NCI-H2171 treated with DMSO at 0.1 percent for 48 hours (cell line): ENCODE results near the gene TNFSF8.

Experiments used
- DNase-seq: peaks from one replicate; lab custom pipeline; 2025; lab: John Stamatoyannopoulos, UW

The TNFSF8 gene, protein sequence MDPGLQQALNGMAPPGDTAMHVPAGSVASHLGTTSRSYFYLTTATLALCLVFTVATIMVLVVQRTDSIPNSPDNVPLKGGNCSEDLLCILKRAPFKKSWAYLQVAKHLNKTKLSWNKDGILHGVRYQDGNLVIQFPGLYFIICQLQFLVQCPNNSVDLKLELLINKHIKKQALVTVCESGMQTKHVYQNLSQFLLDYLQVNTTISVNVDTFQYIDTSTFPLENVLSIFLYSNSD

DNA sequence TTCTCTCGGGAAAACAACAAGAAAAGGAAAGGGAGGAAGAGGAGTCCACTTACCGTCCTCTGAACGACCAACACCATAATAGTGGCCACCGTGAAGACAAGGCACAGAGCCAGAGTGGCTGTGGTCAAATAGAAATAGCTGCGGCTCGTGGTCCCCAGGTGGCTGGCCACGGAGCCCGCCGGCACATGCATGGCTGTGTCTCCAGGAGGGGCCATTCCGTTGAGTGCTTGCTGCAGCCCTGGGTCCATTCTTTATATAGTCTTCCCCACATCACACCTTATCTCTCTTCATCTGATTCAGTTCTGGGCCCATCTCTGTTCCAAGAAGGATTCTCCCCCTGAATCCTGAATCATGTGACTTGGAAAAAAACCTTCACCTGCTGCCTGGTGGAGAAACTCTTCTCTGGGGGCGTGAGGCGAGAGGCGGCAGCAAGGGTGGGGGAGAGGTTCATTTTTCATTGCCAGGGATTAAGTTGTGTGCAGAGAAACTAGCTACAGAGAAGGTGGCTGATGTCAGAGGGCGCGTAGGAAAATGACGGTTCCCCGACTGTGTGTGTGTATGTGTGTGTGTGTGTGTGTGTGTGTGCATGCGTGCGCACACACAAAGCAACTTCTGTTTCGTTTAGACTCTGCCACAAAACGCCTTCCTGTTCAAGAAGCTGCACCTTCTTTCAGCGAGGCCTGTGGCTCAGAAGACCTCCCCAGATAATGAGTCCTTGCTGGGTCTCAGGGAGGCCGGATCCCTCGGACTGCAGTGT lies at the start of gene TNFSF8:
Gene TNFSF8 (minus strand): TSS at position 536 of the 757 bp plus-strand sequence. CDS start 288 bp downstream, at position 248.
- no peak for DNase-seq

DNA sequence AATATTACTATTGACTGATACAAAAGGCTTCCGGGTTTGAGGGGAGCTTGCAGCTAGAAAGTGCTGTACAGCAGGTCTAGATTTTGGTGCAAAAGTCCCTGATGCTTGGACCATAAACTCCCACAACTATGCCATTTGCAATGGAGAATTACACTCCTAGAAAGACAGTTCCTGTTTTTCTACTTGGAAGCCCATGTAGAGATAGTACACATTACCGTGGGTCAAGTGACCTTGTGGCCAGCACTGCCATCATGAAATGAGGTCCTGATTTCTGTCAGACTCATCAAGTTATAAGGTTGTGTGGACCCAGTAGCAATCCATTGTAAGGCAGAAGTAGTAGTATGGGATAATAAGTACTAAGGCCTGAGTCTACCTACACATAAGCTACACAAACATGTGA lies 42.8 kb upstream of the TNFSF8 start:
- DNase-seq: no peak

DNA sequence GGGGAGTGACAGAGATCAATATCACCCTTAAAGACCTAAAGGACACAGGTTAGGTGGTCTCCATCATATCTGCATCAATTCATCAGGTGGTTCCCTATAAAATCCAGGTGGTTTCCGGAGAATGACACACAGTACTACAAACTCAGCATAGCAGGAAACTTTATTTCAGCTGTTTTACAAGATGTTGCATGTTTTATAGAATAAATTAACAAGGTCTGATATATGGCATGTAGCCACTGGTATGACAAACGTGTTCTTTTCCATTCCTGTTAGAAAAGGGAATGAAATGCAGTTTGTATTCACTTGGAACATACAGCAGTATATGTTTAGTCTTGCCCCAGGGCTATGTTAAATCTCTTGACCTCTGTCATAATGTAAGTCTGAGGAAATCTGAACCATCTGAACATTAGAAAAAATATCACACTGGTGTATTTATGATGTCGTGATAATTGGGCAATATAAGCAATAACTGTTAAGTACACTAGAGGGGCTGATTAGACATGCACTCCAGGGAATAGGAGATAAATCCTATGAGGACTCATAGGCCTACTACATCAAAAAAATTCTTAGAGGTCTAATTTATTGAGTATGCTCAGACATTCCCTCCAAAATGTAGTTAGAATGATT lies 42.2 kb upstream of the TNFSF8 start:
- no peak for DNase-seq

DNA sequence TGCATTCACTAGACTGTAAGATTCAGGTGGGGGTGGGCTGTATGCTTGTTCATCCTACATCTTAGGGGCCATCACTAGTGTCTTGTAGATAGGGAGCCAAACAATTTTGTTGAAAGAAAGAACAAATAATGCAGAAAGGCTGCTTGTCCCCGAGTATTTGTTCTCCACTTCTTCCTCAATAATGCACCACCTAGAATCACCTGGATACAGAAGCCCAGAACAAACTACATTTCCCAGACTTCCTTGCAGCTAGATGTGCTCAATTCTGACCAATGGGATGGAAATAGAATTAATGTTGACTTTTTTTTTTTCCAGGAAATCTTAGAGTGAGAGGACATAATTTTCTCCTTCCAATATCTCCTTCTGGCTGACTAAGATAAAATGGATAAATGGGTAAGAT lies 38.9 kb upstream of the TNFSF8 start:
- DNase-seq: no peak

DNA sequence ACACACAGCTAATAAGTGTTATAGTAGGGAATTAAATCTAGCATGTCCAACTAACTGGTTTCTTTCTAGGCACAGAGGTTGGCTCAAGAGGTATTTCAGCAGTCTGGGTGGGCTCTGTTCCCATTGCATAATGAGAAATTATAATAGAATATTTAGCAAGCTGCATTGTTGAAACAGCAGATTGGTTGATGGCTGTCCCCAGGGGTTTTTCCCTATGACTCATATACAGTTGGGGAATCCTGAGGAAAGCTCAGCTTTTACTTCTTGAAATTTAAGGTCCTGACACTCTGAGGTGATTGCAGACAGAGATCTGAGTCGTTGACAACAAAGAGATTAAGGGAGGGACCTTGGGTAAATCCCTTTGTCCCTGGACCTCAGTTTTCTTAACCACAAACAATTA lies 38.3 kb upstream of the TNFSF8 start:
- DNase-seq: peak; percentile 5

DNA sequence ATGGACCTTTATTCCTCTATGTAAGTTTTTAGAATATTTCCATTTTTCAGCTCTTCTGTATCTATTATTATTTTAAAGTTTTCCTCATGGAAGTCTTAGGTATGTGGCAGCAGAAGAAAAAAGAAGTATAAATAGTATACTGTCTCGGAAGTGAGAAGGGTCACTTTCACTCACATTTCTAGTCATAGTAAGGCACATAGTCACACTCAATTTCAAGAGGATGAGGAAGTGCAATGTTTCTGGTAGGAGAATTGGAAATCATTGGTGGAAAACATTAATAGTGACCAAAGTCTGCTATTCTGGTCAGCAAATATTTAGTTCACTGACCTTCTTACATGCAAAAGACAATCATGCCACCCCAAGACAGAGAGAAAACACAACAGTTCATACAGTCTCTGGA lies 35.2 kb upstream of the TNFSF8 start:
- no peak for DNase-seq

DNA sequence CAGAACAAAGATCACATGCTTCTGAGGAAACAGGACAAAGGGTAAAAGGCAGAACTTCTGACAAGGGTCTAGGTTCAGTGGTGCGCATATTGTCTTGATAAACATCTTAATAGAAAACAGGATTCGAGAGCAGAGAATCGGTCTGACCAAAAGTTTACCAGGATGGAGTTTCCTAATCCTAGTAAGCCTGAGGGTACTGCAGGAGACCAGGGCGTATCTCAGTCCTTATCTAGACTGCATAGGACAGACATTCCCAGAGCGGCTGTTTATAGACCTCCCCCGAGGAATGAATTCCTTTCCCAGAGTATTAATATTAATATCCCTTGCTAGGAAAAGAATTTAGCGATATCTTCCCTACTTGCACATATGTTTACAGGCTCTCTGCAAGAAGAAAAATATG lies 32.4 kb upstream of the TNFSF8 start:
- DNase-seq: no peak

DNA sequence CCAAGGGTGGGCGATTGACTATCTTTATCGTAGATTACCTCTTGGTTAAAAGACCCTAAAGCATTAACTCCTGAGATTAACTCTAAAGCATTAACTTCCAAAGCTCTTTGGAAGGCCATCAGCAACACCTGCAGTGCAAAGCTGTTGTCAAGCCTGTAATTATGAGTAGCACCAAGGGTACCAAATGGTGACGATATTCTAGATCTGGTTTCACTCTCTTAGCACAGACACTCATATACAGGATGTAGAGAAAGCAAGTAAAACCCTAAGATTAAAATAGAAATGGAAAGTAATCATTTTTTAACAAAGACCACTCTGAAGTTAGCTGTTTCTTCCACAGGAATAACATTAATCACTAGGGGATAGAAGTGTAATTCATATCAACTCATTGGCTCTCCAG lies 29.9 kb upstream of the TNFSF8 start:
- no peak for DNase-seq

DNA sequence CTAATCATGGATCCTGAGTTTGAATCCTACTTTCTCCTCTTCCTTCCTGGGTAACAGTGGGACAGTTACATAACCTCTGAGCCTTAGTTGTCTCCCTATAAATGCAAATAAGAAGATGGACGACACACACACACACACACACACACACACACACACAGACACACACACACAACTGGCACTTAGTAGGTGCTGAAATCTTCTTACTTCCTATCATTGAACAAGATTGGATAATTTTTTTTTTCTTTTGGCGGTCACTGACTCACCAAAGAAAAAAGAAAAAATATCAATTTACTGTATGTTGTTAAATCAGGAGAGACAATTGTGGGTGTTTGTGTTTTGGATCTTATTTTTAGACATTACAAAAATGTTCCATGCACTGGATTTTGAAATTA lies 28.4 kb upstream of the TNFSF8 start:
- no peak for DNase-seq

- DNase-seq: no peak
These were observed 27.8 kb upstream of the TNFSF8 start for GRCh38 chr9:114958021-114958843.

DNA sequence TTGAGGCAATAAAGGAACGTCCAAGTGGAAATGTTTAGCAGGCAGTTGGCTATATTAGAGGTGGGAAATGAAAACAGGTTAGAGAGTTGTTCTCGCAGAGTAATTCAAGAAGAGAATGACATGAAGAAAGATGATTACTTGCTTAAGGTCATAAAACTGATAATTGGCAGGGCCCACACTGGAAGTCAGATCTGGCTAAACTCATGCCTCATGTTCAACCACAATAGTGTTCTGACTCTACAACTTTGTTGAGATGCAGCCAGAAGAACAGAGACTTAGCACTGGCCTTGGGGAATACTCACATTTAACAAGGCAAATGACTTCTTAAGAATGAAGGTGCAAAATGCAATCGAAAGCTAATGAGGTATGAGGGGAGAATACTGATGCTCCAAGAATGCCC lies 27.2 kb upstream of the TNFSF8 start:
- no peak for DNase-seq

GRCh38 chr9:114954956-114955582 lies 24.7 kb upstream of the TNFSF8 start:
- no peak for DNase-seq

DNA sequence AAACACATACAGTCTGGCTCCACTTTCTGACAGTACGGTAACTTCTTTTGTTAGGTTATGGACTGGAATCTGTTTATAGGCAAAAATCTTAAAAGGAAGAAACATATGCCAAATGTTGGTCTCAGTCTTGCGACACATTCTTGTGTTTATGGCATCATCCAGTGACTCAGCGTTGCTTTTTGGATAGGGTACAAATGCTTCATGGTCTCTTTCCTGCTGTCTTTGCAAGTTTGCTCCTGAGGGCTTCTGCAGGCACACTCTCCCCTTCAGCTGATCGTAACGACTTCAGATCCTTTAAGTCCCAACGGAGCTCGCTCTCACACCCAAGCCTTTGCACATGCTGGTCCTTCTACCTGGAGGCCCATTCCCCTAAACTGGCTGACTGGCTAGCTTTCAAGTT lies 23.6 kb upstream of the TNFSF8 start:
- no peak for DNase-seq

- no peak for DNase-seq
These were observed 22.7 kb upstream of the TNFSF8 start for GRCh38 chr9:114953046-114953445.

DNA sequence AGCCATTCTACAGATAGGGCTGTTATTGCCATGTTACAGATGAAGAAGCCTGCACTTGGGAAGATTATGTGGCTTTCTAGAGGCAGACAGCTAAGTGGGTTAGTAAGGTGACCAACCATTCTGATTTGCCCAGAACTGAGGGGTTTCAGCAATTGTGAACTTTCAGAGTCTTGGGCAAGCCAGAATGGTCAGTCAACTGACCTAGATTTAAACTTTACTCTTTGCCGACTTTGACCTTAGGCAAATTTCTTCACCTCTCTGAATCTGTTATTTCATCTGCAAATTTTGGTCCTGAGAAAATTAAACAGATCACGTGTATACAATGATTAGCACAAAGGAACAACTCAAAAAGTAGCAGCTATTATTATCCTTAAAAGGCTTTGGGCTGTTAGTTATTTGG lies 20.4 kb upstream of the TNFSF8 start:
- no peak for DNase-seq

DNA sequence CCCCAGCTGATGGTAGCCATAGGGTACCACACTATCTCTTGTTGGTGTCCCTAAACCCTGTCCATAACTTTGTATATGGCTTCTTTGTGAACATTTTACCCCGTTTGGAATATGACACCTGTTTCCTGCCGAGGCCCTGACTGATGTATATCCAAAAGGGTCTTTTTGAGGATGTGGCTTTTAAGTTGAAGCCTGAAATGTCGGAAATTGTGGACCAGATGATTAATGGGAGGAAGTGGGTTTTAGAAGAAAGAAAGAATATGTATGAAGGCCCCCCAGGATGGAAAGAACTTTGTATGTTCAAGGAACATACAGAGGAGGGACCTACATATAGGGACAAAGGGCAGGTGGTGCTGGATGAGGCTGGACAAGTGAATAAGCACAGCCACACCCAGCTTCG lies 16.7 kb upstream of the TNFSF8 start:
- no peak for DNase-seq

DNA sequence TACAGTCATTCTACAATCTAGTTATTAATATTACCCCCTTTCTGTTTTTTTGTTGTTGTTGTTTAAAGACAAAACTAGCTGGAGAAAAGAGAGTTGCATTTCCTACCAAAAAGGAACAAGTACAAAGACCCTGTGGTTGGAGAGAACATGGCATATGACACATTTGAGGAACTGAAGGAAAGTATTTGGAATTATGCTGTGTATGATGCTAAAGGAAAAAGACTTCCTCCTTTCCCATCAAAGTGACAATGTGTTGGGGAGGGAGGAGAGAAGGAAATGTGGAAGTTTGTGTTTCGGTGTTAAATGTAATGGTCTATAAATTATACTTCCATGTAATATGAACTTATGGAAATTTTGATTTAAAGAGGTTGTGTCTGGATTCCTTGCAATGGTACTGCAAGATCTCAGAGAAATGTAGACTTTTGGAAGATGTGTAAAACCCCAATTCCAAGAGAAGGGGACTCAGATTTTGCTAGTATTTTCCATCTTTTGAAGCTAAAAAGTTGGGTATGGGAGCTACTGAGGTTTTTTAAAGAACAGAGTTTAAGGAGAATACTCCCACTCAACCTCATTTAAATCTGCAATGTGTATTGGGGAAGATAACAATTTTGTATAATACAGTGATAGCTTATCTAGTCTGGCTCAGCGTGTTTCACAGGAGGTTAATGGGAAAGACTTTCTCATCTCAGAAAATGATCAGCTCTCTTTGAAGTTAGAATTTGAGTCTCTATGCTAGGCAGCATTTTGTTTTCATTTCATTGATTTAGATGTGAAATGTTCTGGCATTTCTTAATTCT lies 15.4 kb upstream of the TNFSF8 start:
- no peak for DNase-seq

GRCh38 chr9:114941376-114941775 lies 11.0 kb upstream of the TNFSF8 start:
- no peak for DNase-seq

DNA sequence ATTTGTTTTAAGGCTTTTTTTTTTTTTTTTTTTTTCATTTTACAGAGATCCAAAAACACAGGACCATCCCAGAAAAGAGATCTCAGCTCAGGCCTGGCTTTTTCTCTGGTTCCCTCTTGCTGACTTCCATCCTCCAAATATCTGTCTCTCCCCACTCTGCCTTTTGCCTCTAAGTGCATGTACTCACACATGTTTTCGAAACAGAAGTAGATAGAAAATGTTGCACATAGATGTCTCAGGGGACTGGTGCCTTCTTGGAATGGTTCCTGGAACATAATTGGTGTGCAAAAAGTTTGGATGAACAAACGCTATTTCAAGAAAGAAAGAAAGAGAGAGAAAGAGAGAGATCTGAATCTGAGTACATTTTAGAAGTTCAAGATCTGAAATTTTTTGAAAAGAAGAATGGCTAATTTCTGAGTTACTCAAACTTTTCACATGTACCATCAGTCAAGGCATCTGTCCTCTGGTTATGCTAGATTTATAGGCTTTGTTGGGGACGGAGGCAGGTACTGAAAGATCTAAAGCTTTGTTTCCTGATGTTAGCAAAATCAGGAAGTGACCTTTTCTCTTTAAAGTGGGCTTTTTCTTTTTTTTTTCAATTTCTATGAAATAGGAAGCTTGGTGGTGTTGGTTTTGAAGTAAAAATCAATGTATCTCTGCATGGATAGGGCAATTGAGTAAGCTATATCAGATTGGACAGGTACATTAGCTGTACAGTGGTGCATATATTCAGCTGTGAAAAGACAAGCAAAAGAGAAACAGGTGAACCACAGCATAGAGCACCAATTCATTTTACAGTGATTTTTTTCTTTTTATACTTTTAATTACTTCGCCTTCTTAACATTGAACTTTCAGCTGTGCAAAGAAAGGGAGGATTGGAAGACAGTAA lies 8.5 kb upstream of the TNFSF8 start:
- peak; percentile 57 for DNase-seq

- no peak for DNase-seq
These were observed 7.1 kb upstream of the TNFSF8 start for GRCh38 chr9:114937516-114937915.
